CD4-positive, alpha-beta T cell treated with Interleukin-6 for 4 hours (primary cell): ENCODE results near the gene PTGER3.
A peak's percentile ranks its signal among the peaks of the same experiment; 100 is the strongest.

Source experiments
- DNase-seq: peaks from one replicate; pipeline ENCODE4 v3.0.0-alpha.2; 2020; ENCODE audit warnings: mixed read lengths

Gene PTGER3

DNA sequence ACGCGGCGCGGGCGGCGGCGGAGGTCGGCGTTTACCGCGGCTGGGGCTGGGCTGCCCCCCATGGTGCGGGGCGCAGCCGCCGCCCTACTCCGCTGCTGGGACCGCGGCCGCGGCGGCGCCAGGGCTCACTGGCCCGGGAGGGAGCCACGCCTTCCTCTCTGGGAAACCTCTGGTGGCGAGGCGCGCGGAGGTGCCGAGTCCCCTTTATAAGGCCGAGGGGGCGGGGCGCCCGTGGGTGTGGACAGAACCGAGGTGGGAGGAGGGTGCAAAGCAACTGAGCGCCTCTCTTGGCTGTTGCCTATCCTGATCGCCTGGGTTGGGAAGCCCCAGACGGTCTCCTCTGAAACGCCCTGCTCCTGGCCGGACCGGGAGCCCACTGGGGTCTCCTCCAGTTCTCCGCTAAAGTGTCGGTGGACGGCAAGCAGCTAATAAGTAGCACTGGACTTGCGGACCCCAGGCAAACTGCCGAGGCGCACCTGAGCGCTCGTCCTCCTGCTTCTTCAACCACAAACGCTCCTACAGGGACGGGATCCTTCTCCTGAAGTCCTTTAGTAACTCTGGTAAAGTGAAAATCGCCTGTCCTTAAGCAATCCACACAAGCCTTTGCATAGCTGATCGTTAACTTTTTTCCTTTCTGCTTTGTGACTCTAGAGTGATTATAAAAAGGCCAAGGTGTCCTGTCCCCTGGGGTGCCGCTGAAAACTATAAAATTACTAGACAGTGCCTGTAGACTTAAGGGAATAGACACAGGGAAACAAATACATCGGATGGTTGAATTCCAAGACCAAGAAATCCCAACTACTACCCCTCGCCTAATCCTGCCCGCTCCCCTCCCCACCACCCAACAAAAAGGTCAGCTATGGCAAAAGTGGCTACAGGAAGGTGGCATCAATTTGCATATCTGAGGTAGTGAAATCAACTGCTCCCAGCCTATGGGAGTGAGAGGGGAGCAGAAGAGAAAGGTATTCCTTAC, at the start of gene PTGER3:
PTGER3 (minus strand) TSS at position 182 of the 973 bp plus-strand sequence. CDS start 239 bp downstream, outside the sequence.
- peak; percentile 67 for DNase-seq

DNA sequence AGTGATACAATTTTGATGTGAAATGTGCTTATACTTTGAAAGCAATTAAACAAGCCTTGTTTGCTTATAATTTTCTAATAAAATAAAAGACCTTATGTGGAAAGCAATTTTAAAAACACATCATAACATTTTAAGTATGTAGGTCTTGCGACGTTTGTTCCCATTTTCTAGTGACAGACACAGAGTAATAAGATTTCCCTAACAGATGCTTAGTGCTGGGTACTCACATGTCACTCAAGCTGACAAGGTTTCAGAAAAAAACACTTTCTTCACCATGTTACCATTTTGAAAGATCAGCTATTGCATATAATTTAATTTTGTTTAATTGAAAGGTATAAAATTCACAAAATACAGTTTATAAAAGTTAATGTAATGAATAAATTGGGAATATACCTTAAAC, 47.3 kb upstream of the PTGER3 start:
- DNase-seq, result no peak

DNA sequence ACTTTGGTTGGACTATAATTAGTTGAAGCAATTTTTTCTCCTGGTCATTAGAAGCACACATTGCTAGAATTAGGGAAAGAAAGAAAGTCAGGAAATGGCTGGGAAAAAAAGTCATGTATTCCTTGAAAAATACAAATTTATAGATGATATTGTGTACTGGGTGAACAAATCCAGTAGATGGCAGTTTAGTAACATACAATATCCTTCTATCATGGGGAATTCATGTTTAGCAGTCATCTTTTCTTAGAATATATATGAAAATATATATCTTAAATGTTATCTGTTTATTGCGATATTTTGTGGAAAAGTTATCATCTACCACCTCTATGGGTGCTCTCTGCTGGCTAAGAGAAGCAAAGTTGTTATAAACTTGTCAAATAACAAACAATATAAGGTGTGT, 46.3 kb upstream of the PTGER3 start:
- DNase-seq, result no peak

DNA sequence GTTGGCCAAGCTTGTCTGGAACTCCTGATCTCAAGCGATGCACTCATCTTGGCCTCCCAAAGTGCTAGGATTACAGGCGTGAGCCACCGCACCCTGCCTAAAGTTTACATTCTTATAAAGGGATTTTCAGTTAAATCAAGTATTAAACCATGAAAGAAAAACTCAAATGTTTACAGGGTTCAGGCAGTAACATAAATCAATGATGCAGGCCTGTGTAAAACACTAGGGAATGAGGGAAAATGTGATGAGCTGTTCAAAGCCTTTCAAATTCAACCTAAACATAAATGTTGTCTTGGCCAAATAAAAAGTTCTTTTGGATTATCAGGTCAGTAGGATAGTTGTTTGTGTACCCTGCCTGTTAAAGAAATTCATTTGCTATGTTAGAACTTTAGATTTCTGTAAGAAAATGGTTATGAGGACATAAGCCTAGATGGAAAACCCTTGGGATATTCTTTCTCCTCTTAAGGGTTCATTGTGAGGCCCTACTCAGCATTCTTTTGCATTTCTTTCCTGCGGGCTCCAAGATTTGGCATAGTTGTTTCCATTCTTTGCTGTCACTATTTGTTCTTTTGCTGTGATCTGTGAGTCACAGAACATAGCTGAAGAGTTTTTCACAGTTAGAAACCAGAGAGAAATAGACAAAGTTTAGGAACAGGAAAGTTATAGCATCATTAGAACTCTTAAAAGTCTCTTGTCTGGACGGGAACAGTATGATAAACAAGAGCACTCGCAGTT, 42.1 kb upstream of the PTGER3 start:
- no peak for DNase-seq

DNA sequence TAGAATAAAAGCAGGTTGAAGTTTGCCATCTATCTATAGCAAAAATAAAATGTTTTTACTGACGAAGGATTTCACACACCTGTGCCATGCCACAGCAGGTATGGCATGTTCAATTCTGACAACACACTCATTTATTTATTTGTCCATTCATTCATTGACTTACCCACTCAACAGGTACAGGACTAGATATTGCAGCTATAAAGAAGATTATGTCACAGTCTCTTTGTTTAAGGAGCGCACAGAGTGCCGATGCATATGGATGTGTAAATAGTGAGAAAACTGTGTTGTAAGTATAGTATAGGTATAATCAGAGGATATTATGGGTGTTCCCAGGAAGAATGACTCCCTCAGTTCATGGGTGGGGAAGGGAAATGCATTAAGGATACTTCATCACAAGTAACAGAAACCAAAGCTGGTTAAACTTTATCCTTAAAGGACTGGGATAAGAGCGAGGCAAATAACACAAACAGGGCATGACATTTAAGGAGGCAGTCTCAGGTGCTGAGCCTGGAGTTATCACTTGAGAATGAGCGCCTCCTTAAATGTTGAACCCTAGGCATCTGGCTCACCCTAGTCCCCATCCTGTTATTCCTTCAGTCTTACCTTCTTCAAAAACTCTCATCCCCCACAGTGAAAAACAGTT, 41.1 kb upstream of the PTGER3 start:
- DNase-seq, result no peak

DNA sequence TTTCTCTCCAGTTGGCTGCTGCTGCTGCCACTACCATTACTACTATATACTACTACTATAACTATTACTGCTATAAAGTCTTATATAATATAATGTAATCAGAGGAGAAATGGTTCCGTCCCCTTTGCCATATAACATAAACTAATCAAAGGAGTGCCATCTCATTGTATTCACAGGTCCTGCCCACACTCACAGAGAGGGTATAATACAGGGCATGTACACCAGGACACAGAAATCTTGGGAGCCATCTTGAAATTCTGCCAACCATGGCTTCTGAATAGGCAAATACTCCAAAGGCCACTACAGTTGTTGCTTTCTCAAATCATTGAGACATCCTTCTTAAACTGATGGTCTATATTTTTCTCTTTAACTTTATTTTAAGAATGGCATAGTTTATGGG, 40.1 kb upstream of the PTGER3 start:
- no peak for DNase-seq

DNA sequence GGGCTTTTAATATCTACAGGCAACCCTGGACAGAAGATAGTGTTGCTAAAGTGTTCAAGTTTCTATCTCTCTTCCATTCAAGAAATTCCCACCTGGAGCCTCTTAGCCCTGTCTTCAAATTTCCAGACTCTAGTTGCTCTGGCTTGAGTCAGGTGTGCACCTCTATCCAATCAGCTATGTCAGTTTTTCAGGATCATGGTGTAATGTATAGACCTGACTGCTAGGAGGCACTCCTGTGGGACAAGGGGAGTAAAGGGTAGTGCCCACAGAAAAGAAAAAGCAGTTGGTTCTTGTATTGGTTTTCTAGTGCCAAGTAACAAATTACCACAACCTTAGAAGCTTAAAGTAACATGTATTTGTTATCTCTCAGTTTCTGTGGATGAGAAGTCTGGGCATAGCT, 39.4 kb upstream of the PTGER3 start:
- no peak for DNase-seq

DNA sequence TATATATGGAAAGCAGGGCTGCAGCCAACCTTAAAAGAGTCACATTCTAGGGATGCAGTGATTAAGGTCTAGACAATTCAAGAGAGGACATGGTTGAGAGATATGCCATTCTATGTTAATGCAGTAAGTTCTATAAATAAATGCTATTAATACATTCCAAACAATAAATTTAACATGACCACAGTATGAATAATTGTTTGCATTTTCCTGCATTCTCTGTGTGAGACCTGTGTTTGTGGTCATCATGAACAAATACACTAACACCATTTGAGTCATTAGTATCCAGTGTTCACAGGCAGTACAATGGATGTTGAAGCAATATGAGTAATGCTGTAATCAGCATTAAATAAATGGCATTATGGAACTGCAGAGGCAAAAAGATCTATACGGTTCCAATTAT, 38.7 kb upstream of the PTGER3 start:
- no peak for DNase-seq

DNA sequence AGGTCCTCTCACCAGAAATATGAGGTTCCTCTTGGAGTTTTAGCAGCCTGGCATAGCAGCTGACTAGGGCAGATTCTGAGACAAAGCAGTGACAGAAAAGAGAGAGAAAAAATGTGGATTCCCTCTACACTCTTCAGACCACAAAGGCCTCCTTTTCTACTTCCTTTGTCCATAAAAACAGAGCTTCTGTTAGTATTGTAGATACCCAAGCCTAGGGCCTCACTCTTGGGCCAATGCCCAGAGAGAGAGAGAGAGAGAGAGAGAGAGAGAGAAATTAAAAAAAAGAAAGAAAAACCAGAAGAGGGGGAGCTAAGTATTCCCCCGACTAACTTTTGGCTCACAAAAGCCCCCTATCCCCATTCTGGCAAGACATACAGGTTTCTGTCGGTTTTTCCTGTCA, 35.7 kb upstream of the PTGER3 start:
- no peak for DNase-seq

DNA sequence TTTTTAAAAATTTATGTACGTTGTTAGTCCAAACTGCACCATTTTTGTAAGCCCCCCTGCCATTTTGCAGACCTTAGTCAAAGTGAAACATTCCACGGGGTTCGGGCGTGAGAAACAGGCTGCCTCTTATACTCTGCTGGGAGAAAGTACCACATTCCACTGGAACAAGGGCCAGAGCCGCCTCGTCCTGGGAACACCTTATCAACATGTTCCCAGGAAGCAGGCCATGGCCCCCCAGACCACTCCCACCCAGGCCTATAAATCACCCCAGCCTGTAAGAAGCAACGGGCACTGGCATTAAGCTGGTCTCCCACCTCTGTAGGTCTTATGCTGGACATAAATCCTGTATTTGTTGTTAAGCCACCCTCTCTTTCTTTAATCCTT, 34.1 kb upstream of the PTGER3 start:
- DNase-seq, result peak; percentile 4

DNA sequence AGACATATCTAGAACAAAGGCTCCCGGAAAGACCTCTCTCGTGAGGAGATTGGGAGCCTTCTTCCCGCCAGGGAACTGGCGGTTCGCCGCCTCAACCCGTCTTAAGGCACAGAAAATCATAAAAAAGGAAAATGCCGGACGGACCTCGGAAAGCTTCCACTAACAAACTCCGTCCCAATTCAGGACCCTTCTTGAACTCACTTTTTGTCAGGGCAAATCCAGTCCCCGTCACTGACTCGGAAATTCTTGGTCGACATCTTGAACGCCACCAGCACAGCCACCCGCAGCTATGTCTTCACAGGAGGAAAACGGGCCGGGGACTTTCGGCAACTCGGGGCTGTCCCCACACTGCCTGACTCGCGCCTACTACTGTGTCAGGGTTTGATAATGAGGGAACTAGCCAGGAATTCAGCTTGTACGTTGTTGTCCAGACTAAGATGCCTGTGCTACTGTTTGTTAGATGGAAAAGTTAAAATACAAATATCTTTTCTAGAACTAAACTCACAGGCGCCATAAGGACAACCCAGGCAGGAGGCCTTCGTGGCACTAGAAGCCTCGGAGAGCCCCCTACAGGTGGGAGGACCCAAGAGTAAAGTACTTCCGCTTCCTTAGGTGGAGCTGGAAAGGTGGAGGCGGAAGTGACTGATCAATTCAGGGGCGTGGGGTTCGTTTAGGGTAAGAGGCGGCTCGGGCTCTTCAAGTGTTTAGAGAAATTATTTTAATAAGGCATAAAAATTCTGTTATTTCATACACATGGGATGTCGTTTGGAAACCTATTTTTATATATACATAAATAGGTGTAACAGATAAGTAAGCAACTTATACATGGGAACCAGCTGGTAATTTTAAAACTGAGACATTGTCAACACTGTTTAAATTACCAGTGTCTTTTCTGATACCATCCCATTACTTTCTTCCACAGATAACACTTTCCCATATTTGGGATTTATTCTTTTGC, 33.4 kb upstream of the PTGER3 start, which contains the start of gene ZRANB2:
ZRANB2 (minus strand) TSS at position 297 of the 958 bp plus-strand sequence; CDS start at position 257, 40 bp downstream.
- DNase-seq, result peak; percentile 91

DNA sequence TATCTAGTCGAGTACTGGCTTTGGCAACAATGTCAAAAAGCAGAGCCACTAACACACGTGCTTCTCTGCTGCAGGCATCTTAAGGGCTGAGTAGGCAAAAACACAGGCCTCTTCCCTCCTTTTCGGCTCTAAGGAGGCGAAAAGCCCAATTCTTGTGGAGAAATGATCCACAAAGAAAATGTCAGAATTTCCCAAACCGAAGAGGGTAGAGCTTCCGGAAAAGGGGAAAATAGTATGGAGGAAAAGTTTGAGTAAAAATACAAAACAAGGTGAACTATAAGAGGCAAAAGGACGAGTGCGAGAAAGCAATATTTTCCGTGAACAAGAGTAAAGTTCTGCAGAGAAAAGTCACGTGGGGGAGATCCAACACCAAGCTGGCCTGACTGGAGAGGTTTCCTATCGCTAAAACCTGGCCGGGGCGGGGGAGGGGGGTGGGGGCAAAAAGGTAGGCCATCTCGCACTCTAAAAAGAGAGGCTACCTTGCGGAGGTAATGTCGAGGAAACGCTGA, 32.7 kb upstream of the PTGER3 start:
- no peak for DNase-seq

DNA sequence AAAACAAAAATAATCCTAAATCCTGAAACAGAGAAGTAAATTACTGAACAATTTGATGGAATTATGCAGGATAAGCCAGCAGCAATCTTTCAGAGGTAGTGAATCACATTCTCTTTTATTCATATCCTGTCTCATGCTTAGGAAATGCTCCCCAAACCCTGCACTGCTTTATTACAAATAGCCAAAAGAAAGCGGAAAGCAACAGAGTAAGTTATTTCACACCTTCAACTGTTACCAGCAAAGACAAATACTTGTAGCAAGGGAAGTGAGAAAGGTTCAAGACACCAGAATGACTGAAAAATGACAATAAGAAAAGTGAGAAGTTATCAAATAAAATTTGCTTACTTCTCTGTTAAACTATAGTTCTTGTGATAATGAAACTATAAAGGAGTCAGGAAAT, 27.1 kb upstream of the PTGER3 start:
- DNase-seq, result no peak

DNA sequence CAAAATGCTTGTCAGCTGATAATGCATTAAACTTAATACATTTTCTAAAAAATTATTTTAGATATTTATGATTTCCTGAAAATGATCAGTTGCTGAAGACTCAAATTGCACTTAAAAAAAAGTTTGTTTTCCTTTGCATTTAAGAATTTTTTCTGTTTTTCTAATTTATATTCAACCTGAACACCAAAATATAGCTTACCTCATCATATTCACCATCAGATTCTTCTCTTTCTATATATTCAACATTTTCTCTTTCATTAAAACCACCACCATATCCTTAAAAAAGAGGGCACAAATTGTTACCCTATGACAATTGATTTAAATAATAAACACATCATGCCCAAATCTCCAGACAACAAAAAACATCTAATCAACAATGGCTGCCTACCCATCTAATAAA, 24.7 kb upstream of the PTGER3 start:
- DNase-seq, result no peak

DNA sequence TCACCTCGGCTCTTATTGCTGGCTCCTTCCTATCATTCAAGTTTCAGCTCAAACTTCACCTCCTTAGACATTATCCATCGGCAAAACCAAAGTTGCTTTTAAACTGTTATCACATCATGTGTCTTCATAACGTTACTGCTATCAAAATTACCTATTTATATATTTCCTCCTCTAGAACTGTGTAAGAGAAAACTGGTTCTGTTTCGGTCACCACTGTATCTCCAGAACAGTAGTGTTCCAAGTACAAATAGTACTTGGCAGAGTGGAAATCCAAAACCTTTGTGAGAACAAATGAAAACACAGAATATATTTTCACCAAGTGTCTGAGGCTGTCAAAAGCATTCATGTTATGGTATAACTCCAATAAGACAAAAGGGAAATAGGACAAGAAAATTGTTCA, 24.1 kb upstream of the PTGER3 start:
- no peak for DNase-seq

DNA sequence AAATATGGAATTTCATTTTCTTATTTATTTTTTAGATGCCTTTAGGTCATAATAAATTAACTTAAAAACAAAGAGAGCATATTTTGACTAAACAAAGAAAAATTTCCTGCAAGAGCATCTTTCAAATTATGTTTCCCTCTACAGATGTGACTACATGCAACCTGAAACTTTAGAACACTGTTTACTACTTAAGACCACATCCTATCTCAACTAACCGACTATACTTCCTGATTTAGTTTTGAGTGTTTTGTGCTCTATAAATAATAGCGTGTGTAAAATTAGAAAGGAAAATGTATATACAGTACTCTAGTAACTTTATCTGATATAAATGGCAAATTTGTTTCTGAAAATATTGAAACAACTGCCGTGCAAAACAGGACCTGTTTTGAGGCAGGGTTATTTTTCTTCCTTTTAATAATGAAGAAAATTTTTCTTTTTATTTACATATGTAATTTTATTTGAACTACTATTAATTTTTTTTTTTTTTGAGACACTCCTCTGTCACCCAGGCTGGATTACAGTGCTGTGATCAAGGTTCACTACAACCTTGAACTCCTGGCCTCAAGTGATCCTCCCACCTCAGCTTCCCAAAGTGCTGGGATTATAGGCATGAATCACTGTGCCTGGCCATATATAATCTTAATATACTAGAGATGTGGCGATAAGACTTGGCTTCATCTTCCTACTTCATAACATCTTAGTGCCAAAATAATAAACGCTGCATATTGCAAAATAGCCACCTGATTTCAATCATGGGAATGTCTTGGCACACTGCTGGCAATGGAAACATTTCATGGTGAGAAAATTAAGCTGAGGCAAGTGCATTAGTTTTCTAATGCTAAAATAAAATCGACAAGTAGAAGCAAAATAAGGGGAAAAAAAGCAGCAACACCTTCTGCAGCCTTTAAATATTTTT, 21.0 kb upstream of the PTGER3 start:
- no peak for DNase-seq

DNA sequence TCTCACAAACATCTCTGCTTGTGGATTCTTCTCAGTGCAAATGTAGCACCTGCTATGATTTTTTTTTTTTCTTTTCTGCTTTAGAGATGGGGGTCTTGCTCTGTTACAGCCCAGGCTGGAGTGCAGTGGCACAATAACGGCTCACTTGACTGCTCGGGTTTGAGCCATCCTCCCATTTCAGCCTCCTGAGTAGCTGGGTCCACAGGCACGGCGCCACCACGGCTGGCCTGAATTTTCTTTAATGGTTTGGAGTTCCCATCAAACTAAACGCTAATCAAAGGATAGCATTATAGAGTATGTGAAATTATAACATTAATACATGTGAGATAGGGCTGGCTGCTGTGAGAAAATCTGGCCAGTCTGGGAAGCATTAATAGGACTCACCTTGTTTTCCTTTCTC, 7.2 kb upstream of the PTGER3 start:
- DNase-seq, result no peak

DNA sequence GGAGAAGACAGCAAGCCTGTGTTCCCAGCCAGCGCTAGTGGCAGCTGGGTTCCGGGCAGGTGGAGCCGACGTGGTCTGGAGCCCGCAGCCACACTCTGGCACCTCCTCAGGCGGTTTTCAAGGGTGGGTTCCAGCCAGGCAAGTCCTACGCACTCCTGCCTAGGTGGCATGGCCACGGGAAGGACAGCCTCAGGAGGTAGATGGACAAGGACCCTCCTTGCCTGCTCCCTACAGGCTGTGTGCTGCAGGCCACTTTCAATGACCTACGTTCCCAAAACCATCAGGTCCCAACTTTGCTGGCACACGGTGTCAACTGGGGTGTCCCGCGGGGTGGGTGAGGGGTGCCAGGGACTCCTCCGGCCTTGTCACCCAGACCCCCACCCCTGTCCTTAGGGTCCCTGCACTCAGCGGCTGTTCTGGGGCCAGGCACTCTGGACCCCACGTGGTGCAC, 6.7 kb upstream of the PTGER3 start:
- DNase-seq, result no peak

DNA sequence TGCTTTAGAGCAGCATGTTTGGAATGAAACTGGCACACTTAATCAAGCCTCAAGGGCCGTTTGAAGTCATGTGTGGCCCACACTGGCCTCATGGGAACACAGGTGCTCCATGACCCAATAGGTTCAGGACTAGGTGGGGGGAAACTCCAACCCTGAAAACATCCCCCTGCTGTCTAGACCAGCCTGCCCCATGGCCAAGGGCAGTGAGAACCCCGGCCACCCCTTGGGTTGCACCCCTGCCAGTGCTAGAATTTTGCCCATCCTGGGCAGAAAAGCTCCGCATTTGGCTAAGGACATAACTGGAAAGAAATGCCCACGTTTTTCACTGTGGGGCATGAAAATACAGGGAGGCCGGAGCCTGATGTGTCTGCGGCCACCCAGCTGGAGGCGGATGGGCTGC, 6.1 kb upstream of the PTGER3 start:
- no peak for DNase-seq

DNA sequence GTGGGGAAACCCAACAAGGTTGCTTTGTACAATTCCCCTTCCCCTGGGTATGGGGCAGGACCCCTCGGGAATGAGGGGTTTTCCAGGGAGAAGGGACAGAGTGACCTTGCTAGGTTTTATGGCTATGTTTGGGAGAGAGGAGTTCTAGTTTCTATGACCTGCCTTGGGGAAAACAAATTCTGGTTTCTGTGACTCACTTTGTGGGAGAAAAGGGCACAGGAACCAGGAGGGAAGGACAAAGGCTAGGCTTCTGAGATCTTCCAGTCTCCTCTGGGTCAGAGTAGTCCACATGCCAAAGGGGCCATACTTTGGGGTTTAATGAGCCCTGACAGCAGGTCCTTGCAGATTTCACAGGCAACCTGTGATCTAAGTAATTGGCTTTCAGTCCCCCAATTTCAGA, 5.5 kb upstream of the PTGER3 start:
- no peak for DNase-seq
